ENCODE measurements around the gene DPP6. TPM values are rescaled to one million over a fixed set of nuclear protein-coding genes. Genes with fewer than 3 reads are reported as not detected.

The DPP6 gene
- total RNA-seq, 8 experiments from 2014 or later = 0.07 to 21.1 (median 1.7) TPM

- ATAC-seq (replicated peaks in 6 of 8) = peak in 6 of 8 experiments; percentile 50 to 84 (median 72)
- H3K4me3 ChIP-seq = no peak overlapping the region
- no peak overlapping the region for H3K27ac ChIP-seq
- 0 to 30% (median 20%) methylated on average over 1 to 4 of the region's 4 CpGs; no CpG with 5 or more reads in 3 of the 10 experiments for WGBS, 10 experiments
- no peaks in the 10 kb centered on the region for H3K4me1 ChIP-seq (replicated peaks in 1 of 2)
- in situ Hi-C loops (cut with MboI; ENCODE audit: low pct_unique_long_range_greater_than_20kb in 2 of 9, low sequenced_read_pairs in 9 of 9, unreplicated experiment in 9 of 9) = no loop called here
These were observed 819.3 kb downstream of the DPP6 start for GRCh38 chr7:154871507-154871906.

- no peaks in the 10 kb centered on the region for H3K4me1 ChIP-seq (replicated peaks in 1 of 2)
- no peak for ATAC-seq (replicated peaks in 6 of 8)
- no peak overlapping the region for H3K4me3 ChIP-seq
- no peak overlapping the region for H3K27ac ChIP-seq
- in situ Hi-C loops (cut with MboI; ENCODE audit: low pct_unique_long_range_greater_than_20kb in 2 of 9, low sequenced_read_pairs in 9 of 9, unreplicated experiment in 9 of 9) = no loop called here
- 41 to 100% (median 80%) methylated on average over 1 to 7 of the region's 20 CpGs; no CpG with 5 or more reads in 5 of the 10 experiments for WGBS, 10 experiments
These were observed 819.9 kb downstream of the DPP6 start for GRCh38 chr7:154871928-154872750.

GRCh38 chr7:154872811-154873499 is 820.8 kb downstream of the DPP6 start:
- ATAC-seq (replicated peaks in 6 of 8) = no peak
- Histone ChIP-seq H3K4me1 (replicated peaks in 1 of 2) (no peaks in the 10 kb centered on the region), H3K27ac (no peak overlapping the region), H3K4me3 (no peak overlapping the region)
- 50 to 88% (median 53%) methylated on average over 1 to 8 of the region's 18 CpGs; no CpG with 5 or more reads in 1 of the 10 experiments for WGBS, 10 experiments
- in situ Hi-C loops (cut with MboI; ENCODE audit: low pct_unique_long_range_greater_than_20kb in 2 of 9, low sequenced_read_pairs in 9 of 9, unreplicated experiment in 9 of 9) = no loop called here

- in situ Hi-C loops (cut with MboI; ENCODE audit: low pct_unique_long_range_greater_than_20kb in 2 of 9, low sequenced_read_pairs in 9 of 9, unreplicated experiment in 9 of 9) = no loop called here
- no peak overlapping the region for H3K4me3 ChIP-seq
- no peak for ATAC-seq (replicated peaks in 6 of 8)
- H3K27ac ChIP-seq = no peak overlapping the region
- H3K4me1 ChIP-seq (replicated peaks in 1 of 2) = no peaks in the 10 kb centered on the region
- WGBS, 10 experiments = 50 to 88% (median 80%) methylated on average over 1 to 5 of the region's 10 CpGs; no CpG with 5 or more reads in 5 of the 10 experiments
These were observed 821.4 kb downstream of the DPP6 start for GRCh38 chr7:154873500-154874121.

GRCh38 chr7:154874409-154875113 is 822.4 kb downstream of the DPP6 start:
- no peaks in the 10 kb centered on the region for H3K4me1 ChIP-seq (replicated peaks in 1 of 2)
- H3K4me3 ChIP-seq = no peak overlapping the region
- peak in 3 of 8 experiments; percentile 69 to 79 (median 73) for ATAC-seq (replicated peaks in 6 of 8)
- WGBS, 10 experiments = 0 to 87% (median 34%) methylated on average over 1 to 8 of the region's 10 CpGs
- in situ Hi-C loops (cut with MboI; ENCODE audit: low pct_unique_long_range_greater_than_20kb in 2 of 9, low sequenced_read_pairs in 9 of 9, unreplicated experiment in 9 of 9) = no loop called here
- no peak overlapping the region for H3K27ac ChIP-seq

- Histone ChIP-seq H3K27ac (no peak overlapping the region), H3K4me3 (no peak overlapping the region), H3K4me1 (replicated peaks in 1 of 2) (no peaks in the 10 kb centered on the region)
- in situ Hi-C loops (cut with MboI; ENCODE audit: low pct_unique_long_range_greater_than_20kb in 2 of 9, low sequenced_read_pairs in 9 of 9, unreplicated experiment in 9 of 9) = no loop called here
- WGBS, 10 experiments = 4 to 100% (median 68%) methylated on average over 1 to 10 of the region's 13 CpGs; no CpG with 5 or more reads in 2 of the 10 experiments
- no peak for ATAC-seq (replicated peaks in 6 of 8)
These were observed 823.1 kb downstream of the DPP6 start for GRCh38 chr7:154875297-154875696.

- in situ Hi-C loops (cut with MboI; ENCODE audit: low pct_unique_long_range_greater_than_20kb in 2 of 9, low sequenced_read_pairs in 9 of 9, unreplicated experiment in 9 of 9) = no loop called here
- Histone ChIP-seq H3K4me3 (no peak overlapping the region), H3K4me1 (replicated peaks in 1 of 2) (no peaks in the 10 kb centered on the region), H3K27ac (no peak overlapping the region)
- WGBS, 10 experiments = 6 to 63% (median 45%) methylated on average over 1 to 4 of the region's 5 CpGs; no CpG with 5 or more reads in 2 of the 10 experiments
- ATAC-seq (replicated peaks in 6 of 8) = peak in 3 of 8 experiments; percentile 14 to 59 (median 20)
These were observed 824.3 kb downstream of the DPP6 start for GRCh38 chr7:154876516-154876915.

- H3K27ac ChIP-seq = no peak overlapping the region
- H3K4me3 ChIP-seq = no peak overlapping the region
- ATAC-seq (replicated peaks in 6 of 8) = peak in 1 of 8 experiments; percentile 21
- in situ Hi-C loops (cut with MboI; ENCODE audit: low pct_unique_long_range_greater_than_20kb in 2 of 9, low sequenced_read_pairs in 9 of 9, unreplicated experiment in 9 of 9) = no loop called here
- 0 to 85% (median 68%) methylated on average over 2 to 8 of the region's 9 CpGs; no CpG with 5 or more reads in 2 of the 10 experiments for WGBS, 10 experiments
- no peaks in the 10 kb centered on the region for H3K4me1 ChIP-seq (replicated peaks in 1 of 2)
These were observed 824.8 kb downstream of the DPP6 start for GRCh38 chr7:154877031-154877430.

- H3K4me1 ChIP-seq (replicated peaks in 1 of 2) = no peaks in the 10 kb centered on the region
- no peak overlapping the region for H3K4me3 ChIP-seq
- in situ Hi-C loops (cut with MboI; ENCODE audit: low pct_unique_long_range_greater_than_20kb in 2 of 9, low sequenced_read_pairs in 9 of 9, unreplicated experiment in 9 of 9) = no loop called here
- WGBS, 10 experiments = 14 to 90% (median 80%) methylated on average over 1 to 10 of the region's 11 CpGs; no CpG with 5 or more reads in 1 of the 10 experiments
- ATAC-seq (replicated peaks in 6 of 8) = peak in 1 of 8 experiments; percentile 69
- no peak overlapping the region for H3K27ac ChIP-seq
These were observed 827.4 kb downstream of the DPP6 start for GRCh38 chr7:154879629-154880028.

GRCh38 chr7:154880513-154880912 is 828.3 kb downstream of the DPP6 start:
- no peak overlapping the region for H3K27ac ChIP-seq
- WGBS, 10 experiments = 14 to 89% (median 51%) methylated on average over 1 to 6 of the region's 9 CpGs; no CpG with 5 or more reads in 2 of the 10 experiments
- no peaks in the 10 kb centered on the region for H3K4me1 ChIP-seq (replicated peaks in 1 of 2)
- no peak overlapping the region for H3K4me3 ChIP-seq
- in situ Hi-C loops (cut with MboI; ENCODE audit: low pct_unique_long_range_greater_than_20kb in 2 of 9, low sequenced_read_pairs in 9 of 9, unreplicated experiment in 9 of 9) = no loop called here
- no peak for ATAC-seq (replicated peaks in 6 of 8)

GRCh38 chr7:154881026-154881425 is 828.8 kb downstream of the DPP6 start:
- WGBS, 10 experiments = 74 to 100% (median 79%) methylated on average over 2 to 7 of the region's 9 CpGs; no CpG with 5 or more reads in 6 of the 10 experiments
- no peak for ATAC-seq (replicated peaks in 6 of 8)
- no peaks in the 10 kb centered on the region for H3K4me1 ChIP-seq (replicated peaks in 1 of 2)
- H3K27ac ChIP-seq = no peak overlapping the region
- in situ Hi-C loops (cut with MboI; ENCODE audit: low pct_unique_long_range_greater_than_20kb in 2 of 9, low sequenced_read_pairs in 9 of 9, unreplicated experiment in 9 of 9) = no loop called here
- no peak overlapping the region for H3K4me3 ChIP-seq

- in situ Hi-C loops (cut with MboI; ENCODE audit: low pct_unique_long_range_greater_than_20kb in 2 of 9, low sequenced_read_pairs in 9 of 9, unreplicated experiment in 9 of 9) = no loop called here
- 20 to 93% (median 83%) methylated on average over 2 to 6 of the region's 11 CpGs; no CpG with 5 or more reads in 6 of the 10 experiments for WGBS, 10 experiments
- H3K4me1 ChIP-seq (replicated peaks in 1 of 2) = no peaks in the 10 kb centered on the region
- no peak overlapping the region for H3K4me3 ChIP-seq
- no peak overlapping the region for H3K27ac ChIP-seq
- ATAC-seq (replicated peaks in 6 of 8) = no peak
These were observed 829.3 kb downstream of the DPP6 start for GRCh38 chr7:154881526-154881925.

Data from motor neuron (in vitro differentiated cells).